Measurements from ENCODE around the gene NRCAM.

Gene NRCAM

DNA sequence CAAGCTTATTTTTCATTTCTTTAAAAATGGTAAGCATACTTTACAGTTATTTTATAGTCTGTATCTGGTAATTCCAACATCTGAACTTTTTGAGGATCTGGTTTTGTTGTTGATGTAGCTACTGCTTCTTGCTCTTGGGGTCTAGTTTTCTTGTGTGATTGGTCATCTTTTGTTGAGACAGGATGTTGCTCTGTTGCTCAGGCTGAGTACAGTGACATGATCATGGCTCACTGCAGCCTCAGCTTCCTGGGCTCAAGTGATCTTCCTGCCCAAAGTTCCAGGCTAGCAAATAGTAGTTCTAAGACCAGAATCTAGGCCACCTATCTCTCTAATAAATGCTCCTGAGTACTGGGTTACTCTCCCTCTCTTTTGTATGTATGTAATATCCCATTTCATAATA is 75.7 kb downstream of the NRCAM start:
- Histone ChIP-seq H3K4me1 (ENCODE audit: control insufficient read depth in 1 of 2, insufficient read depth in 2 of 2, low read length in 2 of 2) (no peaks in the 10 kb centered on the region), H3K27ac (ENCODE audit: low read depth, low read length) (no peak overlapping the region), H3K9ac (ENCODE audit: low read depth in 1 of 2, low read length in 2 of 2) (no peak overlapping the region), H3K4me3 (ENCODE audit: low read depth in 1 of 2, low read length in 2 of 2) (no peak overlapping the region), H3K36me3 (ENCODE audit: control insufficient read depth in 1 of 2, insufficient read depth in 2 of 2, low read length in 2 of 2) (no peaks in the 10 kb centered on the region), H3K9me3 (ENCODE audit: control insufficient read depth in 1 of 2, low read length in 2 of 2) (no peaks in the 10 kb centered on the region), H3K27me3 (ENCODE audit: control insufficient read depth in 1 of 2, insufficient read depth in 2 of 2, low read length in 2 of 2) (no peaks in the 10 kb centered on the region)

GRCh38 chr7:108376206-108376605 is 80.0 kb downstream of the NRCAM start:
- H3K27ac ChIP-seq (ENCODE audit: low read depth, low read length) = no peak overlapping the region
- peaks cover 0 to 5% of the 10 kb centered on the region in 2 donors for H3K9me3 ChIP-seq (ENCODE audit: control insufficient read depth in 1 of 2, low read length in 2 of 2)
- no peak overlapping the region for H3K9ac ChIP-seq (ENCODE audit: low read depth in 1 of 2, low read length in 2 of 2)
- H3K4me3 ChIP-seq (ENCODE audit: low read depth in 1 of 2, low read length in 2 of 2) = no peak overlapping the region
- H3K4me1 ChIP-seq (ENCODE audit: control insufficient read depth in 1 of 2, insufficient read depth in 2 of 2, low read length in 2 of 2) = no peaks in the 10 kb centered on the region
- no peaks in the 10 kb centered on the region for H3K27me3 ChIP-seq (ENCODE audit: control insufficient read depth in 1 of 2, insufficient read depth in 2 of 2, low read length in 2 of 2)
- no peaks in the 10 kb centered on the region for H3K36me3 ChIP-seq (ENCODE audit: control insufficient read depth in 1 of 2, insufficient read depth in 2 of 2, low read length in 2 of 2)

- Histone ChIP-seq H3K27ac (ENCODE audit: low read depth, low read length) (no peak overlapping the region), H3K9me3 (ENCODE audit: control insufficient read depth in 1 of 2, low read length in 2 of 2) (peaks cover 0 to 5% of the 10 kb centered on the region in 2 donors), H3K4me1 (ENCODE audit: control insufficient read depth in 1 of 2, insufficient read depth in 2 of 2, low read length in 2 of 2) (no peaks in the 10 kb centered on the region), H3K27me3 (ENCODE audit: control insufficient read depth in 1 of 2, insufficient read depth in 2 of 2, low read length in 2 of 2) (no peaks in the 10 kb centered on the region), H3K9ac (ENCODE audit: low read depth in 1 of 2, low read length in 2 of 2) (no peak overlapping the region), H3K36me3 (ENCODE audit: control insufficient read depth in 1 of 2, insufficient read depth in 2 of 2, low read length in 2 of 2) (no peaks in the 10 kb centered on the region), H3K4me3 (ENCODE audit: low read depth in 1 of 2, low read length in 2 of 2) (no peak overlapping the region)
These were observed 80.6 kb downstream of the NRCAM start for GRCh38 chr7:108375668-108376067.

GRCh38 chr7:108374899-108375298 is 81.3 kb downstream of the NRCAM start:
- H3K9me3 ChIP-seq (ENCODE audit: control insufficient read depth in 1 of 2, low read length in 2 of 2) = peaks cover 0 to 5% of the 10 kb centered on the region in 2 donors
- H3K27ac ChIP-seq (ENCODE audit: low read depth, low read length) = no peak overlapping the region
- H3K36me3 ChIP-seq (ENCODE audit: control insufficient read depth in 1 of 2, insufficient read depth in 2 of 2, low read length in 2 of 2) = no peaks in the 10 kb centered on the region

DNA sequence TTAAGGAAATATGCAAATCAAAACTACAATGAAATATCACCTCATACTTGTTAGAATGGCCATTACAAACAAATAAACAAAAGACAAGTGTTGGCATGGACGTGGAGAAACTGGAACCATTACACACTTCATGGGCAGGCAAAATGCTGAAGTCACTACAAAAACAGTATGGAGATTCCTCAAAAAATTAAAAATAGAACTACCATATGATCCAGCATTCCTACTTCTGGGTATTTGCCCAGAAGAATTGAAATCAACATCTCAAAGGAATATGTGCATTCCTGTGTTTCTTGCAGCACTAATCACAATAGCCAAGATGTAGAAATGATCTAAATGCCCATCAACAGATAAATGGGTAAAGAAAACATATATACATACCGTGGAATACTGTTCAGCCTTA is 83.6 kb downstream of the NRCAM start:
- Histone ChIP-seq H3K4me3 (ENCODE audit: low read depth in 1 of 2, low read length in 2 of 2) (no peak overlapping the region), H3K9ac (ENCODE audit: low read depth in 1 of 2, low read length in 2 of 2) (no peak overlapping the region), H3K36me3 (ENCODE audit: control insufficient read depth in 1 of 2, insufficient read depth in 2 of 2, low read length in 2 of 2) (no peaks in the 10 kb centered on the region), H3K4me1 (ENCODE audit: control insufficient read depth in 1 of 2, insufficient read depth in 2 of 2, low read length in 2 of 2) (no peaks in the 10 kb centered on the region), H3K27me3 (ENCODE audit: control insufficient read depth in 1 of 2, insufficient read depth in 2 of 2, low read length in 2 of 2) (no peaks in the 10 kb centered on the region), H3K27ac (ENCODE audit: low read depth, low read length) (no peak overlapping the region), H3K9me3 (ENCODE audit: control insufficient read depth in 1 of 2, low read length in 2 of 2) (peaks cover 0 to 5% of the 10 kb centered on the region in 2 donors)

More at GRCh38 chr7:108374899-108375298, 81.3 kb downstream of the NRCAM start:
- Histone ChIP-seq H3K27me3 (ENCODE audit: control insufficient read depth in 1 of 2, insufficient read depth in 2 of 2, low read length in 2 of 2) (no peaks in the 10 kb centered on the region), H3K9ac (ENCODE audit: low read depth in 1 of 2, low read length in 2 of 2) (no peak overlapping the region), H3K4me1 (ENCODE audit: control insufficient read depth in 1 of 2, insufficient read depth in 2 of 2, low read length in 2 of 2) (no peaks in the 10 kb centered on the region), H3K4me3 (ENCODE audit: low read depth in 1 of 2, low read length in 2 of 2) (no peak overlapping the region)

GRCh38 chr7:108370616-108371015 is 85.6 kb downstream of the NRCAM start:
- H3K36me3 ChIP-seq (ENCODE audit: control insufficient read depth in 1 of 2, insufficient read depth in 2 of 2, low read length in 2 of 2) = no peaks in the 10 kb centered on the region
- peaks cover 0 to 5% of the 10 kb centered on the region in 2 donors for H3K9me3 ChIP-seq (ENCODE audit: control insufficient read depth in 1 of 2, low read length in 2 of 2)
- H3K27ac ChIP-seq (ENCODE audit: low read depth, low read length) = no peak overlapping the region
- H3K4me3 ChIP-seq (ENCODE audit: low read depth in 1 of 2, low read length in 2 of 2) = no peak overlapping the region
- no peaks in the 10 kb centered on the region for H3K27me3 ChIP-seq (ENCODE audit: control insufficient read depth in 1 of 2, insufficient read depth in 2 of 2, low read length in 2 of 2)
- H3K4me1 ChIP-seq (ENCODE audit: control insufficient read depth in 1 of 2, insufficient read depth in 2 of 2, low read length in 2 of 2) = no peaks in the 10 kb centered on the region
- H3K9ac ChIP-seq (ENCODE audit: low read depth in 1 of 2, low read length in 2 of 2) = no peak overlapping the region

DNA sequence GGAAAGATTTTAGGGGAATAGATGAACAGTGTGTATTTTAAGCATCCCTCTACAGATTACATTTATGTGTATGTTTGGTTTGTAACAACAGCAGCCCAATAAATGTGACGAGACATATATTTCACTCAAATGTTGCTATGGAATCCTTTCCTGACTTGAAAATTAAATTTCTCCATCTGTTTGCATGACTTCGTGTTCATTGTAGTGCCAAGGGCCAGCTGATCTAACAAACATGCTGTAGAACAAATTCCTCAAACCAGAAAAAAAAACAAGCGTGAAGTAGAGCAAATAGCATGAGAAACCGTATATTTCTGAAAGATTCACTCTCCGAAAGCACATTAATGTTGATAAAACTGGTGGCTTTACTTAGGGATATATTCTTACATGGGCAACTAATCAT is 87.8 kb downstream of the NRCAM start:
- H3K36me3 ChIP-seq (ENCODE audit: control insufficient read depth in 1 of 2, insufficient read depth in 2 of 2, low read length in 2 of 2) = no peaks in the 10 kb centered on the region
- H3K4me1 ChIP-seq (ENCODE audit: control insufficient read depth in 1 of 2, insufficient read depth in 2 of 2, low read length in 2 of 2) = no peaks in the 10 kb centered on the region
- no peaks in the 10 kb centered on the region for H3K27me3 ChIP-seq (ENCODE audit: control insufficient read depth in 1 of 2, insufficient read depth in 2 of 2, low read length in 2 of 2)
- H3K27ac ChIP-seq (ENCODE audit: low read depth, low read length) = no peak overlapping the region
- H3K9ac ChIP-seq (ENCODE audit: low read depth in 1 of 2, low read length in 2 of 2) = no peak overlapping the region
- peaks cover 0 to 5% of the 10 kb centered on the region in 2 donors for H3K9me3 ChIP-seq (ENCODE audit: control insufficient read depth in 1 of 2, low read length in 2 of 2)
- no peak overlapping the region for H3K4me3 ChIP-seq (ENCODE audit: low read depth in 1 of 2, low read length in 2 of 2)

GRCh38 chr7:108367946-108368345 is 88.3 kb downstream of the NRCAM start:
- Histone ChIP-seq H3K4me3 (ENCODE audit: low read depth in 1 of 2, low read length in 2 of 2) (no peak overlapping the region), H3K9ac (ENCODE audit: low read depth in 1 of 2, low read length in 2 of 2) (no peak overlapping the region), H3K27me3 (ENCODE audit: control insufficient read depth in 1 of 2, insufficient read depth in 2 of 2, low read length in 2 of 2) (no peaks in the 10 kb centered on the region), H3K36me3 (ENCODE audit: control insufficient read depth in 1 of 2, insufficient read depth in 2 of 2, low read length in 2 of 2) (no peaks in the 10 kb centered on the region), H3K27ac (ENCODE audit: low read depth, low read length) (no peak overlapping the region), H3K4me1 (ENCODE audit: control insufficient read depth in 1 of 2, insufficient read depth in 2 of 2, low read length in 2 of 2) (no peaks in the 10 kb centered on the region), H3K9me3 (ENCODE audit: control insufficient read depth in 1 of 2, low read length in 2 of 2) (peaks cover 0 to 5% of the 10 kb centered on the region in 2 donors)

DNA sequence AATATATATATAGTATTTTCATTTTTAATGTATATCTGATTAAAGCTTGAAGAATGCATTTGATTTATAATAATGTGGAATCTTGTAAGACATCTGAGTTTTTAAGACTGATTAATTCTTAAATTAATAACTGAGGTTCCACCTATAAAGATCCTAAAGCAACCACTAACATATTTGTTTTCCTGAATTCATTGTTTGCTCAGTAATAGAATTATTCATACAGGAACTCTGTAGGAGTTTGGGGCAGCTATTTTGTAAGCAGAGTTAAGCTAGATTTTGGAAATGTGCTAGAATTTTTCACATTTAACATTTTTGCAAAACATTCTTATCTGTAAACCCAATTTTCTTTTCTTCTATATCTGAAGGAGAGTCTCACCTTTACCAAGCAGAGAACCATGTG is 88.9 kb downstream of the NRCAM start:
- Histone ChIP-seq H3K9ac (ENCODE audit: low read depth in 1 of 2, low read length in 2 of 2) (no peak overlapping the region), H3K4me1 (ENCODE audit: control insufficient read depth in 1 of 2, insufficient read depth in 2 of 2, low read length in 2 of 2) (no peaks in the 10 kb centered on the region), H3K27ac (ENCODE audit: low read depth, low read length) (no peak overlapping the region), H3K27me3 (ENCODE audit: control insufficient read depth in 1 of 2, insufficient read depth in 2 of 2, low read length in 2 of 2) (no peaks in the 10 kb centered on the region), H3K9me3 (ENCODE audit: control insufficient read depth in 1 of 2, low read length in 2 of 2) (peaks cover 0 to 5% of the 10 kb centered on the region in 2 donors), H3K4me3 (ENCODE audit: low read depth in 1 of 2, low read length in 2 of 2) (no peak overlapping the region), H3K36me3 (ENCODE audit: control insufficient read depth in 1 of 2, insufficient read depth in 2 of 2, low read length in 2 of 2) (no peaks in the 10 kb centered on the region)

DNA sequence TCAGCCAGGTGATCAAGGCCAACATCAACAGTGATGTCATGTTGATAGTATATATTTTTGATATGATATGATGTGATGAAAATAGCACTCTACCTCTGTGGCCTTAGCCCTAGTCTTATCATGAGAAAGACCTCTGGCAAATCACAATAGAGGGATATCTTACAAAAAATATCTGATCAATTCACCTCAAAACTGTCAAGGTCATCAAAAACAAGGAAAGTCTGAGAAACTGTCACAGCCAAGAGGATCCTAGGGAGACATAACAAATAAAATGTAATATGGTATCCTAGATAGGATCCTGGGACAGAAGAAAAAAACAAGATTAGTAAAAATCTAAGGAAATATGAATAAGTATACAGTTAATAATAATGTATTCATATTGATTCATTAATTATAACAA is 92.6 kb downstream of the NRCAM start:
- Histone ChIP-seq H3K4me1 (ENCODE audit: control insufficient read depth in 1 of 2, insufficient read depth in 2 of 2, low read length in 2 of 2) (no peaks in the 10 kb centered on the region), H3K4me3 (ENCODE audit: low read depth in 1 of 2, low read length in 2 of 2) (no peak overlapping the region), H3K27ac (ENCODE audit: low read depth, low read length) (no peak overlapping the region), H3K27me3 (ENCODE audit: control insufficient read depth in 1 of 2, insufficient read depth in 2 of 2, low read length in 2 of 2) (no peaks in the 10 kb centered on the region), H3K36me3 (ENCODE audit: control insufficient read depth in 1 of 2, insufficient read depth in 2 of 2, low read length in 2 of 2) (no peaks in the 10 kb centered on the region), H3K9me3 (ENCODE audit: control insufficient read depth in 1 of 2, low read length in 2 of 2) (no peaks in the 10 kb centered on the region), H3K9ac (ENCODE audit: low read depth in 1 of 2, low read length in 2 of 2) (no peak overlapping the region)
